GM19468 (cell line): ENCODE data around the gene ARL5C.
"Not testable (repeated sequence)": the region's sequence is repeated elsewhere in the genome, so short reads cannot be mapped to it uniquely, and the experiment has no call there.

Source experiments
- ATAC-seq: cut with Tn5 transposase; IDR thresholded peaks from one replicate; pipeline ENCODE4 v1.9.1; 2021; ENCODE audit warnings: mild to moderate bottlenecking, moderate library complexity, moderate number of reproducible peaks; ENCODE audit not compliant: unreplicated experiment; ENCODE audit errors: extremely low read depth

Gene ARL5C

DNA sequence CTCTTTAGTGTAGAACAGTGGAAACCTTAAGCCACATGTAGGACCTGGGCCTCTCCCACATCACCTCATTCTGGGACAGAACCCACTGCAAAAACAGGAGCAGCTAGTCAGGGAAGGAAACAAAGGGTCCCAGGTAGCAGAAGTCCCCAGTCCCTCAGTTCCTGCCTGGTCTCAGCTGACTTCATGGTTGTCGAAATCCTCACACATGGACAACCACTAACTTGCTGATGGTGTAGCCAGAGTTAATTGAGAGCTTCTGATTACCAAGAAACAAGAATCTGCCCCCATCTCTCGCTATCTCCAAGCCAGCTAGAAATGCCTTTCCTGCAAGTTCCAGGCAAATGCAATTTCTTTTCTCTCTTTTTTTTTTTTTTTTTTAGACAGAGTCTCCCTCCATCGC lies 3.6 kb upstream of the ARL5C start:
- no peak for ATAC-seq

DNA sequence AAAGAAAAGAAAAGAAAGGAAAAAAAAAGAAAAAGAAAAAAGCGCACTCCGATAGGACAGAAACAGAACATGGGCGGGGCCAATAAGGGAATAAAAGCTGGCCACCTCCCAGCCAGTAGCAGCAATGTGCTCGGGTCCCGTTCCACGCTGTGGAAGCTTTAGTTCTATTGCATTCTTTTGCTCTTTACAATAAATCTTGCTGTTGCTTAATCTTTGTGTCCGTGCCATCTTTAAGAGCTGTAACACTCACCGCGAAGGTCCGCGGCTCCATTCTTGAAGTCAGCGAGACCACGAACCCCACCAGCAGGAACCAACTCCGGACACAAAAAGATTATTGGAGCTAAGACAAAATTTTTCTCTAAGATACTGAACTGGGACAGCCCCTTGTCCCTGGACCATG lies 3.1 kb upstream of the ARL5C start:
- no peak for ATAC-seq

DNA sequence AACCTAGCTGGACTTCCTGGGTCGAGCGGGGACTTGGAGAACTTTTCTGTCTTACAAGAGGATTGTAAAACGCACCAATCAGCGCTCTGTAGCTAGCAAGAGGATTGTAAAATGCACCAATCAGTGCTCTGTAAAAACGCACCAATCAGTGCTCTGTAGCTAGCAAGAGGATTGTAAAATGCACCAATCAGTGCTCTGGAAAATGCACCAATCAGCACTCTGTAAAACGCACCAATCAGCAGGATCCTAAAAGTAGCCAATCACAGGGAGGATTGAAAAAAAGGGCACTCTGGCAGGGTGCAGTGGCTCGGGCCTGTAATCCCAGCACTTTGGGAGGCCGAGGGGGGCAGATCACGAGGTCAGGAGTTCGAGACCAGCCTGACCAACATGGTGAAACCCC lies 2.5 kb upstream of the ARL5C start:
- ATAC-seq: not testable (repeated sequence)

DNA sequence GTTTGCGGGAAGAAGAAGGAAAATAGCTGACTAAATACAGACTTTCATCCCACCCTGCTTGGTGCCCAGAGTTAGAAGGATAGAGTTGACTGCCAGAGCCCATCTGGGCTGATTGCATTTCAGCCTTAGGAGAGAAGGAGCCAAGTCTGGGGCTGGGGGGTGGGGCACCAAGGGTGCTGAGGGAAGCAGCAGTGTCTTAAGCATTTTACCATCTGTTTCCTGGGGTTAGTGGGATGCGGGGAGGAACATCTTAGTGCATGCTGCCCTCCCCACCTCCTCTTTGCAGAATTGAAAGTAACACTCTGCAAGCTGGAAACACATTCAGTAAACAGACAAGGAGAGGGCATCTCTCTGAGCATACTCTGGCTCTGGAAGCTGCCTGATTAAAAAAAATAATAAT lies 1.5 kb upstream of the ARL5C start:
- ATAC-seq: no peak

DNA sequence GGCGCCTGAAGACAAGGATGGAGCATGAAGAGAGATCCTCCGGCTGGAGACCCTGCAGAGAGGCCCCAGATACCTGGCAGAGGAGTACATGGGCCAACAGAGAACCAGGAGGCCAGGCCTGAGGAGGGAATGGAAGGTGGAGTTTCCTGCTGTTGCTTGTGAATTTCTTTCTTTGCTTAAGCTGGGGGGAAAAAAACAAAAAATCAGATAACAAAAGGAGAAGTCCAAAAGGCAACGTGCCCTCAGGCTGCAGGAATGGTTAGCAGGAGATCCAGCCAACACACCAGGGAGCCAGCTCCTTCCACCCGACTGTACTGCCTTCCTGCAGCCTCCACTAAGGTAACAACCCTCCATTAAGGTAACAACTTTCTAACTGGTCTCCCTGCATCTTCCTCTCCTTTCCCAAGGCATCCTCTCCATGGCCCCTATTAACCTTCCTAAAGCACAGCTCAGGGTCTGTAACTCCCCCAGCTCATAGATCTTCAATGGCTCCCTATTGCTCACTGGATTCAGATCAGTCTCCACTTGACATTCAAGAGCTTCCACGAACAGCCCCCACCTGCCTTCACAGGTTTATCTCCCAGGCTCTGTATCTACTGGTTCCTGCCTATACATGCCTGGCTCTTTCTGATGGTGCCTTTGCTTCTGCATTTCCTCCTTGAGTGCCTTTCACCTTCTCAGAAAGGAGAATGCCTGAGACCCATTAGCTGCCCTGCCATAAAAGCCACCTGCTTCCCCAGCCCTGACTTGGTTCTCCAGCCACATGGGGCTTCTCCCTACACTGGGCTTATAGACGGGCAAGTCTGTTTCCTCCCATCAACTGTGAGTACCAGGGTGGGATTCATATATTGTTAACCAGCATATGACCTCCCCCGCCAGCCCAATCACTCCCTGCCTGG lies 725 bp upstream of the ARL5C start:
- no peak for ATAC-seq

DNA sequence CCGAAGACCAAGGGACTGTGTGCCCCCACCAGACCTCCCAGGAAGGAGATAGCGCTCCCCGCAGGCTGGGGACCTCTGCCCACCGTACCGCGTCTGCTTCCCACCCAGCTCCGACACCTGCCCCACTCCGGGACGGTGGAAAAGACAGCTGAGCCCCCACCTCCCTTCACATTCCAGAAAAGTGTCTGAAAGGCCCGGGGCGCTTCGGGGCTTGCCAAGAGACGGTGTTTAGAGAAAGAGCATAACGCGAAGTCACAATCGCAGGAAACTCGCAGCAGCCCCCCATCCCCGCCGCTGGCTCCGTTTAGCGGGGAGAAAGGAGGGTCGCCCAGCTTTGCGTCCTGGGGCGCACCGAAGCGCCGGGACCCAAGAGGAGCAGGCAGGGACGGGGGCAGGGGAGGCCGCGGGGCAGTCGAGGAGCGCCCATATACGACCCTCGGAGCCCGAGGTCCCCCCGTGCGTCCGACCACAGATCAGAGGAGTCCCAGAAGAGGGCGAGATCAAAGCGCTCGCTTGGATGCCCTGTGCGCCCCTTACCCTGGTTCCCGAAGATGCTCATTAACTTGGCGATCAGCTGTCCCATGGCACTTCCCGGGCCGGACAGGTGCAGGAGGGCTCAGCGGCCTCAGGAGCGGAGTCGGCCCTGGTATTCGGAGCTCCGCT lies 652 bp downstream of the ARL5C start:
- ATAC-seq: no peak

DNA sequence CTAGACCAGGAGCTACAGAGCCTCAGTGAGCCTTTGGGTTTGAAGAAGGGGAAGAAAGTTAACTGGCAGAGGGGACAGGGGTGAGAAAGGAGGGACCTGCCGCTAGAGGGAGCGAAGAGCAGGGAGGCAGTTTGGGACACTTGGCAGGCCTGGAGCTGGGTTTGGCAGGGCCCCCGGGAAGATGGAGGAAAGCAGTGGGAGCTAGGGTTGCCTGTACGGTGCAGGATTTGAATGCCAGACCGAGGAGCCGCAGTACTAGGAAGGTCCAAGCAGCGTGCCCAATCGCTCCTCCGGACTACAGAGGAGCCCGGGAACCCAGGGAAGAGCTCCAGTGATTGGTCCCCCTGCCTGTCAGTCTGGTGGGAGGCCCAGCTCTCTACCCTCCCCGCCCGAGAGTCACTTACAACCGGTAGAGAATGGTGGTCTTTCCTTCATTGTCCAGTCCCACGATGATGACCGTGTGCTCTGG lies 1.3 kb downstream of the ARL5C start:
- ATAC-seq: no peak

DNA sequence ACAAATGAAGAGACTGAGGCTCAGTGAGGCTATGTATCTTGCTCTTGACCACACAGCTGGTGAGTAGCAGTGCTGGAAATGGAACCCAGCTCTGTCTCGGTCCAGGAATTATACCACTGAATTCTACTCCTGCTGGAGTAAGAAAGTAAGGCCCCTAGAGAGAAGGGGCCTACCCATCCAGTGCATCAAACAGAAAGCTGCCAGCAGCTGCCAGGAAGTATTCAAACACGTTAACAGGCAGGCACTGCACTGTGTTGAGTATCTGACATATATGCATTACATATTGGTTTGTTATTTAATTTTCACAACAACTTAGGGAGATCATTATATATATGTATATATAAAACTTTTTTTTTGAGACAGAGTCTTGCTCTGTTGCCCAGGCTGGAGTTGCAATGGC lies 4.0 kb downstream of the ARL5C start:
- ATAC-seq: no peak

DNA sequence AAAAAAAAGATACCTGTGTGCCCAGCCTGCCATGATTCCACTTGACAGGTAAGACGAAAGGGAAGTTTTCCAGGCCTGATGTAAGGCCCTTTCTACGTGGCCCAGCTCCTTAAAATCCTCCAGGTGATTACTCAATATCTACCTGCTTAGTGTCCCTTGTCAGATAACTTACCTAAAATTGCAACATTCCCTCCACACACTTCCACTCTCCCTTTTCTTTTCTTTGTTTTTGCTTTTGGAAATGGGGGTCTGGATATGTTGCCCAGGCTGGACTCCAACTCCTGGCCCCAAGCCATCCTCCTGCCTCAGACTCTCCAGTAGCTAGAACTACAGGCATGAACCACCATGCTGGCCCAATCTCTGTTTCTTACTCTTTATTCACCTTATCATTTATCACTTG lies 7.3 kb downstream of the ARL5C start:
- no peak for ATAC-seq

DNA sequence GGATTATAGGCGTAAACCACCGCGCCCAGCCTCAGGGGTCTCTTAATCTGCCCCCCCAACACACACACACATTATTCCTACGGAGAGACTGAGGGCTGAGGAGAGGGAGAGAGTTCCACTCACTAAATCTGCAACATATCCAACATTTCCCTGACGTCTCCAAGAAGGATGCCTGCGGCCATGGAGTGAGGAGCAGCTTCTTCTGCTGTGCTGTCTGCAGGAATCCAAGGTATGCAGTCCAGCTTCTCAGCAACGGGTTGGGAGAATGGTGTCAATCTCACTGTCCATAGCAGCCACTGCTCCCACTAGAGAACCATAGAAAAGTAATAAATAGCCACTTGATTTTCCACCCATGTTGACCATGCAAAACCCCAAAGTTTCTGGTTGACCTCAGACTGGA lies 9.5 kb downstream of the ARL5C start:
- ATAC-seq: no peak

DNA sequence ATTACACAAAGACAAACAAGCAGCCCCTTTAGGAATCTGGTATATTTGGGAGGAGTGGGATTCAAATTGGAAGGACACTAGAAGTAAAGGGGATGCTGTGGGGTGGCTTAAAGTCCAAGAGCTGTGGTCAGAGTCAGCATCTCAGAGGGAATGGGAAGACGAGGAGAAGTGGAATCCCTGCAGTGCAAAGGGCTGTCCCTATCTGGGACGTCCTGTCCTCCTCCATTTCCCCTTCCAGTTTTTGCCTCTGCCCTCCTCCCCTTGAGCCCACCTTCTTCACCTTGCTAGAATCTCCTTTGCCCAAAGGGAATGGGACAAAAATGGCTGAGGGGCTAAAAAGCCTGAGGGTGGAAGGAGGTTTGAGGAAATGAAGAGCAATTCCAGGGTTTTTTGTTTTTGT lies 10.3 kb downstream of the ARL5C start:
- no peak for ATAC-seq

DNA sequence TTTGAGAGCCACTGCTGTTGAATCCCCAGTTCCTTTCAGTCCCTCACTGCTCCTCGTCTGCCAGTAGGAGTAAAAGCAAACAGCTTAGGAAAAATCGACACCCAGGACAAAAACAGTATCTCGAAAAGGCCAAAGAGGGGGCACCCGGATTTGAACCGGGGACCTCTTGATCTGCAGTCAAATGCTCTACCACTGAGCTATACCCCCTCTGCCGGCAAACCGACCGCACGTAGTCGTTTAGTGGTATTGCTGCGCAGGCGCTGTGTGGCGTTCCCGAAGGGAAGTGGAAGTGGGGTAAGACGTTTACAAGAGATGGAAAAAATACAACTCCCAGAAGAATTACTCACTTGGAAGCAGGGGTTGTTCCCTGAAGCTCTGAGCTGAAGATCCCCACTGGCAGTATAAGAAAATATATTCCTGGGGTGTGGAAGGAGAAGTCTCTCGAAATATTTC lies 12.3 kb downstream of the ARL5C start:
- ATAC-seq: no peak

DNA sequence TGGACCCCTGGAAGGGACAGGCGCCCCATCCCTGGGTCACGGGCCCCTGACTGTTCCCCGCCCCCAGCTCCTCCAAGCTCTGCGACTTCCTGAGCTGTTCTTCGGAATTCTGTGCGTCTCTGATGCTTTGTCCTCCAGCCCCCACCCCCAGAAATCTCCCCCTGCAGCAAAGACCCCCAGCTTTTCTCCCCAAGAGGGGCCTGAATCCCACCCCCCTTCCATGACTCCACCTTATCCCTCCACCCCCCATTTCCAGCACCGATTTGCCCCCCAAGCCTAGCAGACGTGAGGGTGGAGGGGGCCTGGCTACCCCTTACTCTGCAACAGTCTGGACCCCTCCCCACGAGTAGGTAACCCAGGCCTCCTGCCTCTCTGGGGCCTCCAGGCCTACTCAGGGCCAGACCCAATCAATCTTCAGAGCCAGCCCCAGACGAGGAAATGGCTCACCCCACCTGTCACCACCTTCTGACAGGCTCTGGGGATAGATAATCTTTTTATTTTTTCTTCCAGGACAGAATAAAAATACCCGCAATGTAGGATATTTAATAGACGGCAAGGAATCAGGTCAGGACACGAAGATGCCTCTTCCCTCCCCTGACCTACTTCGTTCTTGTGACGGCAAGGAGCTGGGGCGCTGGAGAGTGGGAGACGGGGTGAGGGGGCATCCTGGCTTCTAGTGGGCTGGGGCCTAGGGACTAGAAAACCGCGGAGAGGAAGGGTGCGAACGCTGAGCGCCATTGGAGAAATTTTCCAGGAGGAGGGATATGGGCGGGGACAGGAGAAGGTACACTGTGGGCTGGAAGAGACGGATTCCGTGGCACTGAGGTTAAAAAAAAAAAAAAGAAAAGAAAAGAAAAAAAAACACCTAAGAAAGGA lies 13.8 kb downstream of the ARL5C start:
- no peak for ATAC-seq

DNA sequence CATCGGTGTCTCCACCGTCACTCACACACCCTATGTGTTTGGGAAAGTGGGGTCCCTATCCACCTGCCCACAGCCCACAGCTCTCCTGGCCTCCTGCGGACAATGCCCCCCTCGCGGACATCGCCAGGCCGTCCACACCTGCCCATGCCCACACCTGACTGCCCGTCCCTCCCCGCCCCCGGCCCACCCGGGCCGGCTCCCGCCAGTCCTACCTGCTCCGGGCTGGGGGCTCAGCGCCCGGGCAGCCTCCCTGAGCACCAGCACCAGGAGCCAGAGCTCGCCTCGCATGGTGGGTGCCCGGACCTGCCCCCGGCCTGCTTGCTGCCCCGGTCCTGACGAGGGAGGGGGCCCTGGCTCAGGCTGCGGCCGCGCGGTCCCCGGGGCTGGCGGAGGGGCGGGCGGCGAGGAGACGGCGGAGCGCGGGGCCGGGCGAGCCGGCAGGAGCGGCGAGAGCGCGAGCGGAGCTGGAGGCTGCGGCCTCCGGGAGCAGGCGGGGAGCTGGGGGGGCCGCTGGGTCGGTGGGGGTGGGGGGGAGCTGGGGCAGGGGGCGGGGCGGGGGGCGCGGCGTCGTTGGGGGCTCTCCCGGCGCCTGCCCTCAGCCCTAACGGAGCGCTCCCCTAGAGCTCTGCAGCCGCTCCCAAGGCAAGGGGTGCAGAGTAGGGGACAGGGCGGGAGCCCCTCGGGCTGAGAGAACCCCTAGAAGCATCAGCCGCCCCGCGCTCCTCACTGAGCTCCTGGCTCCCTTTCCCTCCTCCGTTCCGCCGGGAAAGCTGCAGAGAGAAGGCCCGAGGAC lies 14.6 kb downstream of the ARL5C start, which contains the start of gene PLXDC1:
TSS of gene PLXDC1 (minus strand) at position 488 of the 793 bp plus-strand sequence. CDS start at position 288, 200 bp downstream.
- no peak for ATAC-seq

DNA sequence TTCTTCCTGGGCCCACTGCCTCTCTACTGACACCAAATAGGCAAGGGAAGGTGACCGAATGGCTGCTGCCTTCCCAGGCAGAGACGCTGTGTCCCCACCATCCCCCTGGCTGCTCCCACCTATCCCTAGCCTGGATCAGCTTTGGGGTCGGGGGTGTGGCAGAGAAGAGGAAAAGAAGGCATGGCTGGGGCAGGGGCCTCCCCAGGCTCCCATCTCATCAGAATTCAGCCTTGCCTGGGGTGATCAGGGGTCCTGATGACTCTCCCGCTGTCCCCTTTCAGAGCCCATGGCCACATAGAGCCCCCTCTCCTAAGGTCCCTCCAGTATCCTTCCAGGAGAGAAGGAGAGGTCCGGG lies 15.2 kb downstream of the ARL5C start:
- no peak for ATAC-seq

DNA sequence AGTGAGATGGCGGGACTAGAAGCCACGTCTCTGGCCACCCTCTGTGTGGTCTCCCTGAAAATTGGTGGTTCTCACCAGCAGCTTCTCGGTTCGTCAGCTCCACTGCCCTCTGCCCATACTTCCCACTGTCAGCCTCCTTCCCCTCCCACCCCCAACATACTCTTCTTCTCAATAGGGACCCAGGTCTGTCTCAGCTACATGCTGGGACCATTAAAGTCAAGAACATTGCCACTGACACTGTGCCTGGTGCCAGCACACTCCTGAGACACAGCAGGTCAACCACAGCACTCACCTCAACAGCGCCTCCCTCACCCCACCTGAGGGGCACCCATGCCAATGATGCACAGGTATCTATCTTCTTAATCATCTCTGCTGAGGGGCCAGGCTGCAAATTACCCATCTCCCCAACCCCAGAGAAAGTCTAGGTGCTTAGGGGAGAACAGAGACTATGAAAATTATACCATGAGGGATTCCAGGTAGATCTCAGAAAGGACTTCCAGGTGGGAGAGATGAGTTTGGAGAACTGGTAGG lies 15.8 kb downstream of the ARL5C start:
- ATAC-seq: no peak

DNA sequence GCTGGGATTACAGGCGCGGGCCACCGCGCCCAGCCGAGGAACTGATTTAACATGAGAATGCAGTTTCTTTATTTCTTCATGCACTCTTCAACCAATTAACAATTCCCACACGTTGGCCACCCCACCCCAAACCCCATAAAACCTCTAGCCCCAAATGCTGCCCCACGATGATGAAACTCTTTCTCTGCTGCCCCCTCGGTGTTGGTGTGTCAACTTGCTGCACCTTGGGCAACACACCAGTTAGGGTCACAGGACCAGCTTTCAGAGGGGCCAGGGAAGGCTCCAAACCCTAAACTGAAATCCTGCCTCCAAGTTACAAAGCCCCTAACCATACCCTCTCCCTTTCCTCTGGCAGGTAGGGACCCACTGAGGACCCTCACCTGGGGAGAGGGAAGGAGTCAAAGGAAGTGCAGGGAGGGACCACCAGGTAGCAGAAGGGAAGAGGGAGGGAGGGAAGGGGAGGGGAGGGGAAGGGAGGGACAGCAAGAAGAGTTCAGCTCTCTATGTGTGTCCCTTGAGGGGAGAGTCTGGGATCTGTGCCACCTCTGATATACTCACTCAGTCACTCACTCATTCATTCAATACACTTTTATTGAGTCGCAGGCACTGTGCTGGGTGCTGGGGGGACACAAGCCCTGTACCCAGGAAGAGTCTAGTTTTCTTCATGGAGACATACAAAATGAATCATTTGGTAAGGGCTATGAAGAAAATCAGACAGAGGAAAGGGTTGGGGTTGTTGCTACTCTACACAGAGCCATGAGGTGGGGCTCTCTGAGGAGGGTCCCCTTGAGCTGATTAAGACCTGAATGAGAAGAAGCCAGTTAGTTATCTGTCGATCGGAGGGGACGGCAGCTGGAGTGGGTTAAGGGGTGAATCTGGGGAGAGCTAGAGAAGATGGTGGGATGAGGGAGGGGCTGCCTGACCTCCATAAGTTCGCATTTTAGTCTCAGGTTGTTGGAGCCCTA lies 18.5 kb downstream of the ARL5C start:
- no peak for ATAC-seq

DNA sequence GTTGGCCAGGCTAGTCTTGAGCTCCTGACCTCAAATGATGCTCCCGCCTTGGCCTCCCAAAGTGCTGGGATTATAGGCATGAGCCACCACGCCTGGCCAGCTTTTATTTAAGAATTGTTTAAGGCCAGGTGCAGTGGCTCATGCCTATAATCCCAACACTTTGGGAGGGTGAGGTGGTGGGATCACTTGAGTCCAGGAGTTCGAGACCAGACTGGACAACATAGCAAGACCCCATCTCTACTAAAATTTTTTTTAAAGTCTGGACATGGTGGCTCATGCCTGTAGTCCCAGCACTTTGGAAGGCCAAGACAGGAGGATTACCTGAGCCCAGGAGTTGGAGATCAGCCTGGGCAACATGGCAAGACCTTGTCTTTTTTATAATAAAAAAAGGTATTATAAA lies 19.7 kb downstream of the ARL5C start:
- ATAC-seq: no peak
